HCT116 (cell line): Measurements from ENCODE around the gene WDR64.

ENCODE experiments used
- EZH2phosphoT487 ChIP-seq: fragments of 200-600 bp; IDR thresholded peaks from 2 replicates; pipeline ENCODE4 v1.6.1; 2018; ENCODE audit warnings: antibody characterized with exemption, borderline replicate concordance
- RAD21 ChIP-seq: IDR thresholded peaks from 2 replicates; pipeline ENCODE4 v1.6.1; 2012; ENCODE audit warnings: low read depth, mild to moderate bottlenecking
- YY1 ChIP-seq: IDR thresholded peaks from 2 replicates; pipeline ENCODE4 v1.6.1; 2011; ENCODE audit warnings: low read length, low read depth, moderate library complexity, mild to moderate bottlenecking; ENCODE audit not compliant: insufficient replicate concordance; ENCODE audit errors: extremely low read depth
- ZFX ChIP-seq: fragments of 450-650 bp; IDR thresholded peaks from 2 replicates; pipeline ENCODE4 v1.6.1; 2017
- TF ChIP-seq, protein P1 (sequence below), 3 experiments: fragments of 200-600 bp in 1 of 3; sonication (generic) in 1 of 3; IDR thresholded peaks in 2 of 3; conservative IDR thresholded peaks in 1 of 3; 2 replicates each; pipeline ENCODE4 v1.5.1; 2012 to 2017; ENCODE audit warnings: low read depth in 2 of 3, low read length in 2 of 3, antibody characterized with exemption in 1 of 3, borderline replicate concordance in 1 of 3, control low read depth in 1 of 3, mild to moderate bottlenecking in 1 of 3, mixed read lengths in 1 of 3, mixed run types in 1 of 3, moderate library complexity in 1 of 3; ENCODE audit not compliant: insufficient read depth in 1 of 3

DNA sequence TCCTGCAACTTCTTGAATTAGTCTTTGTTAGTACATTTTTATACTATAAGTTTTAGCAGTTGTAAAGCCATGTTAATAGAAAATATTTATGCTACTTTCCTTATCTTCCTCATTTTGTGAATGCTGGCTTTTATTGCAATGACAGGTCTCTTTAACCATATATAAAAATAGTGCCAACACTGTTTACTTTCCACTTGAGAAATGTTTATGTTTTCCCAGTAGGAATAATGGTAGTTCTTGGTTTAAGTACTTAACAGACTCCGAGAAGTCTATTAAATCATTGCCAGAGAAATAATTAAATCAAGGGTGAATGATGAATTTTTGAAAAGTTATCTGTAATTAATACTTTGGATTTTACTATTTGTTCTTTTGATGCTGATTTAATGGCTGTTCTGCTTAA is 21.6 kb upstream of the WDR64 start:
- TF ChIP-seq, protein P1, sequence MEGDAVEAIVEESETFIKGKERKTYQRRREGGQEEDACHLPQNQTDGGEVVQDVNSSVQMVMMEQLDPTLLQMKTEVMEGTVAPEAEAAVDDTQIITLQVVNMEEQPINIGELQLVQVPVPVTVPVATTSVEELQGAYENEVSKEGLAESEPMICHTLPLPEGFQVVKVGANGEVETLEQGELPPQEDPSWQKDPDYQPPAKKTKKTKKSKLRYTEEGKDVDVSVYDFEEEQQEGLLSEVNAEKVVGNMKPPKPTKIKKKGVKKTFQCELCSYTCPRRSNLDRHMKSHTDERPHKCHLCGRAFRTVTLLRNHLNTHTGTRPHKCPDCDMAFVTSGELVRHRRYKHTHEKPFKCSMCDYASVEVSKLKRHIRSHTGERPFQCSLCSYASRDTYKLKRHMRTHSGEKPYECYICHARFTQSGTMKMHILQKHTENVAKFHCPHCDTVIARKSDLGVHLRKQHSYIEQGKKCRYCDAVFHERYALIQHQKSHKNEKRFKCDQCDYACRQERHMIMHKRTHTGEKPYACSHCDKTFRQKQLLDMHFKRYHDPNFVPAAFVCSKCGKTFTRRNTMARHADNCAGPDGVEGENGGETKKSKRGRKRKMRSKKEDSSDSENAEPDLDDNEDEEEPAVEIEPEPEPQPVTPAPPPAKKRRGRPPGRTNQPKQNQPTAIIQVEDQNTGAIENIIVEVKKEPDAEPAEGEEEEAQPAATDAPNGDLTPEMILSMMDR (IDR thresholded peaks at IDR 0.05 in 2 of 3, conservative IDR thresholded peaks at IDR 0.05 in 1 of 3; ENCODE audit: borderline replicate concordance in 1 of 3, insufficient read depth in 1 of 3, low read depth in 2 of 3, low read length in 2 of 3) = no peak
- TF ChIP-seq ZFX = no peak
- no peak for TF ChIP-seq EZH2phosphoT487
- TF ChIP-seq RAD21 = no peak
- no peak for TF ChIP-seq YY1
